LNCAP (cell line): ENCODE measurements around the gene GCSAM.

Source experiments
- CTCF ChIP-seq: fragments of 450-650 bp; IDR thresholded peaks from 2 replicates; pipeline ENCODE4 v1.5.1; 2017; ENCODE audit warnings: mild to moderate bottlenecking

GCSAM gene

DNA sequence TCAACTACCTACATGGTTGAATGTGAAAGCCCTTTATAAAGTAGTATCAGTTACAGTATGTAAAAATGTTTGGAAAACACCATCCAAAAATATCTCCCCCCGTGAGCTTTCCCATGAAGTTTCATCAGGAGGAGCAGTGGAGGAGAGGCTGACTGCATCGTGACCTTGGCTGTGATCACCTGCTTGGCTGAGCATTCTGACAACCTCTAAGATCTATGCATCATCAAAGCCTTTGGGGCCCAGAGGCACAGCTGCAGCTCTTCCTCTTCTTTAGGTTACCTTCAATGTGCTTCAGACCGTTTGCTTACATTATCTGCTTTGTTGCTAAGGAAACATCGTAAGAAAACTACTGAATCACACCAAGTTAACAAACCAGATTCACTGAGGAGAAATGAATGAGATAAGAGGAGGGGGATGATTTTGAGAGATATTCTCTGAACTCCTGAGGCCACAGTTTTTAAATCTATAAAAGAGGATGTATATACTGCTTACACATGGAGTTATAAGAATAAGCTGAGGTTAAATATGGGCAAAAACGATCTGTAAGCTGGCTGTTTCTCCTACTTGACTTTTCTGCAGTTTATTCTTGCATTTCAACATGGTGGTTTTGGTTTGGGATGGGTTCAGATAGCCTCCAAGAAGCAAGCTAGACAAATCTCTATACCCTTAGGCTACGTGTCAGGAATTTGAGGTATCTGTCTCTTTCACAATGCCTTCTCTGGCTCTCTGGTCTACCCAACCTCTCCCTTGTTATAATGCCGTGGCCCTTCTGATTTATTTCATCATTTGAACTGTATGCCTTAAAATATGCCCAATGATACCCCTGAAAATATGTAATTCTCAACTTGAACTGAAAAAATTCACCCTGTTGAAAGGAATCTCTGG is 4.0 kb downstream of the GCSAM start:
- no peak for TF ChIP-seq CTCF

GRCh38 chr3:112127522-112128494 is 5.2 kb downstream of the GCSAM start:
- no peak for TF ChIP-seq CTCF

- TF ChIP-seq CTCF = no peak
Measured at GRCh38 chr3:112126511-112126911, 6.5 kb downstream of the GCSAM start.

DNA sequence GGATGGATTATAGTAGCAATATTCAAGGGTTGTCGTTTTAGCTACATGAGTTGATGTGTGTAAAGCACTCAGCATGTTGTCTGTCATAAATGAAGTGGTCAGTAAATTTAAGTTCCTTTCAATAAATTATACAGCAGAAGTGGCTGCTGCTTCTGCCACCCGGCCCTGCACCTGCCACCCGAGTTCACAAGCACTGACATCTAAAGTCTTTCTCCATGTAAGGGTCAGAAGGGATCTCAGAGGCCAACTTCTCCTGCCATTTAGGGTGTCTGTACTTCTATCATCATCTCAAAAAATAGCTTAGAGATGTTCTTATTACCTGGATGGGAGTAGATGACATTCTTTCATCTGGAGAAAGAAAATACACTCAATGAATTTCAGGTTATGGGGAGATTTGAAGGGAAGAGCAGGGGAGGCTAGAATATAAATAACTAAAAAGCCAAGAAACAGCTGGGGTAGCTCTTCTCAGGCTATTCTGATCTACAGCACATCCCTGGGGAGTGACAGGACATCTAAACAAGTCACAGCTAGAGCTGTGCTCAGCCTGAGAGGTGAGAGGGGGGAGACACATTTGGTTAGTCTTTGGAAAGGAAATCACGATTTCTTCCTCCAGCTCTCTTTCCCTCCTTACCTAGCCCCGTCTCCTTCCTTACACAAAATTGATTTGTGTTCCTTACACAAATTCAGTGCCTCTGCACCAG is 8.0 kb downstream of the GCSAM start:
- TF ChIP-seq CTCF = no peak

- TF ChIP-seq CTCF = no peak
Measured at GRCh38 chr3:112123548-112123947, 9.5 kb downstream of the GCSAM start.

DNA sequence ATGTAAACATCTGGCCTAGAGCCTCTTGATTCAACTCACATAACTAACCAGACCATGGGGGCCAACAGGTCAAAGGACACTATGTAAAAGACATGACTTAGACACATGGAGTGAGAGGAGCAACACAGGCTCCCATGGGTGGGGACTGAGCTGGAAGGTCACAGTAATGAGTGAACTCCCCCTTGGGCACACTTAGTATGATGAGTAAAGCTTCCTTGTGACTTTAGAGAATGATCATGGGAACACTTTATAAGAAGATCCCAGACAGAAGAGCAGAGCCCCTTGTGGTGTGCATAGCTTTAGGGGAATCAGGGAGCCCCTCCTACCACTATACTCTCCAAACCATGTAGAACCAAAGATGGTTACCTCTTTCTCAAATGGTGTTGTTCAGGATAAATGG is 10.2 kb downstream of the GCSAM start:
- TF ChIP-seq CTCF = no peak
